Activated CD4-positive, CD25-positive, alpha-beta regulatory T cell treated with anti-CD3 and anti-CD28 coated beads, Interleukin-2, amount 50 U/mL, for 24 hours (primary cell): ENCODE measurements around the gene CASP6.
"Not testable (repeated sequence)": the region's sequence is repeated elsewhere in the genome, so short reads cannot be mapped to it uniquely, and the experiment has no call there.

Source experiments
- ATAC-seq, 2 donors: fragments of 150-1000 bp; cut with Tn5 transposase; one replicate each; pipeline ENCODE4 v1.10.0; 2021; ENCODE audit warnings: mild to moderate bottlenecking in 1 of 2, moderate library complexity in 1 of 2

Gene CASP6

GRCh38 chr4:109719604-109720003 lies 16.4 kb upstream of the CASP6 start:
- ATAC-seq, result no peak

- no peak for ATAC-seq
Observed at GRCh38 chr4:109718759-109719158, 15.5 kb upstream of the CASP6 start.

- ATAC-seq, result no peak
Observed at GRCh38 chr4:109713500-109713899, 10.3 kb upstream of the CASP6 start.

- no peak for ATAC-seq
Observed at GRCh38 chr4:109708990-109709389, 5.7 kb upstream of the CASP6 start.

- ATAC-seq, result no peak
Observed at GRCh38 chr4:109708435-109708834, 5.2 kb upstream of the CASP6 start.

- ATAC-seq, result no peak
Observed at GRCh38 chr4:109703664-109704361, 568 bp upstream of the CASP6 start.

GRCh38 chr4:109701566-109702410 lies 1.5 kb downstream of the CASP6 start:
- no peak for ATAC-seq

GRCh38 chr4:109699553-109700225 lies 3.6 kb downstream of the CASP6 start:
- no peak for ATAC-seq

GRCh38 chr4:109698656-109699055 lies 4.6 kb downstream of the CASP6 start:
- ATAC-seq, result no peak

- peak; percentile 84 to 85 for ATAC-seq
Observed at GRCh38 chr4:109691411-109691920, 11.8 kb downstream of the CASP6 start.

- ATAC-seq, result peak; percentile 56 to 57
Observed at GRCh38 chr4:109690690-109691410, 12.4 kb downstream of the CASP6 start.

GRCh38 chr4:109684727-109685126 lies 18.5 kb downstream of the CASP6 start:
- no peak for ATAC-seq

- peak; percentile 45 to 48 for ATAC-seq
Observed at GRCh38 chr4:109683621-109684253, 19.5 kb downstream of the CASP6 start.

- ATAC-seq, result no peak
Observed at GRCh38 chr4:109682875-109683274, 20.4 kb downstream of the CASP6 start.

- not testable (repeated sequence) for ATAC-seq
Observed at GRCh38 chr4:109678925-109679324, 24.3 kb downstream of the CASP6 start.

- not testable (repeated sequence) for ATAC-seq
Observed at GRCh38 chr4:109678472-109678871, 24.8 kb downstream of the CASP6 start.

- no peak for ATAC-seq
Observed at GRCh38 chr4:109676886-109677285, 26.4 kb downstream of the CASP6 start.

GRCh38 chr4:109675843-109676242 lies 27.4 kb downstream of the CASP6 start:
- ATAC-seq, result no peak

- no peak for ATAC-seq
Observed at GRCh38 chr4:109675181-109675580, 28.1 kb downstream of the CASP6 start.

GRCh38 chr4:109673303-109673702 lies 29.9 kb downstream of the CASP6 start:
- ATAC-seq, result no peak

- no peak for ATAC-seq
Observed at GRCh38 chr4:109672169-109672930, 30.9 kb downstream of the CASP6 start.
